ENCODE data around the gene PRR36.

DNA sequence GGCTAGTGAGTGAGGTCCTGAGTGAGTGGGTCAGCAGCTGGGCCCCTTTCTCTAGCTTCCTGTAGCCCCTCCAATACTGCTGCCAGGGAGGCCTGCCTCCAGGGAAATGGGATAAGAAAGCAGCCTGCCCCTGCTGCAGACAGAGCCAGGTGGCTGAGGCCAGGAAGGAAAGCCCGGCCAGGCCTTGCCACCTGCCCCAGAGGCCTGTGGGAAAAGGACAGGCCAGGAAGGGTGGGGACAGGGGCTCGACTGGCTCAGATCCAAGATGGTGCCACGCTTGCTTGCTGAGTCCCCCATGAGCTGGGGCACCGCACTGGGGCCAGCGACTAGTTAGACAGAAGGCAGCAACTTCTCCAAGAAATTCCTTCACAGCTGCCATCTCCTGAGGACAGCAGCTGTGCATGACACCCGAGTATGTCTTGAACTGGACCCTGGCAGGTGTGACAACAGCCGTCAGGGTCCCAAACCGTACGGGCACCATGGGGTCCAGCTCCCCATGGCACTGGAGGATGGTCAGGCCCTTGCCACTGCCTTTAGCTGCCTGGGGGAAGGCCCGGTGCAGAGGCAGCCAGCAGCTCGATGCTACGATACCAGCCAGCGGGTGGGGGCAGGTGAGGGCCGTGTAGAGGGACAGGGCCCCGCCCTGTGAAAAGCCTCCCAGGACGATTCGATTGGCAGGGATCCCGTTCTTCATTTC, 5.1 kb upstream of the PRR36 start:
- TF ChIP-seq RCOR1 (IDR thresholded peaks at IDR 0.05; ENCODE audit: low read depth, low read length) (no peak), CTCF (IDR thresholded peaks at IDR 0.05) (no peak)
